HG02798 (cell line): ENCODE results near the gene TCF4.
A peak's percentile ranks its signal among the peaks of the same experiment; 100 is the strongest.

ENCODE experiments used
- ATAC-seq: cut with Tn5 transposase; IDR thresholded peaks from one replicate; pipeline ENCODE4 v1.9.1; 2021; ENCODE audit warnings: mild to moderate bottlenecking; ENCODE audit not compliant: unreplicated experiment, poor library complexity

The TCF4 gene

DNA sequence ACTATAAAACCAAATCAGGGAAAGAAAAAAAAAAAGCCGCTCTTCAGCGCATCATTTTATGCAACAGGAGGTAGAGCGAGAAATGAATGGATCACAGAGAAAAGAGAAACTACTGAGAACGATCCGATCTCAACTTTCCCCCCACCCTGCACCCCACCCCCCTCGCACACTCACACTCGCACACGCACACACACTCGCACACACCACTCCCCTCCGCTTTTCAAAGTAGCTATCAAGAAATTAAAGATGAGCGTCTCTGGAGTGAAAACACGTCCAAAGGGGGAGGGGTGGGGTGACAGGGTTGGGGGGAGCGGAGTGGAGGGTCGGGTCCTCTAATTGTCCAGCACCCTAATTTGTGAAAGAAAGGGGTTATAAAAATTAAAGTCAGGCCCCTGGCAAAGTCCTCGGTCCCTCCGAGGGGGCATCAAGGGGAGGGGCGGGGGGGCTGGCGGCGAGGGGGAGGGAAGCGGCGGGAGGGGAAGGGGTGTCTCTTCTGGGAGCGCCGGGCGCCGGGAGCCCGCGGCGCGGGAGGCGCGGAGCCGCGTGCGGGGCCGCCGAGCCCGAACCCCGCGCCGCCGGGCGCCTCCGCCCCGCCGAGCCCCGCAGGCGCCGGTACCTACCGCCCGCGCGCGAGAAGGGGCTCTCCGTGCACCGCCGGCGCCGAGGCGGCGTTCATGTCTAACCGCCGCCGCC, 428 bp downstream of the TCF4 start:
- peak; percentile 26 for ATAC-seq

DNA sequence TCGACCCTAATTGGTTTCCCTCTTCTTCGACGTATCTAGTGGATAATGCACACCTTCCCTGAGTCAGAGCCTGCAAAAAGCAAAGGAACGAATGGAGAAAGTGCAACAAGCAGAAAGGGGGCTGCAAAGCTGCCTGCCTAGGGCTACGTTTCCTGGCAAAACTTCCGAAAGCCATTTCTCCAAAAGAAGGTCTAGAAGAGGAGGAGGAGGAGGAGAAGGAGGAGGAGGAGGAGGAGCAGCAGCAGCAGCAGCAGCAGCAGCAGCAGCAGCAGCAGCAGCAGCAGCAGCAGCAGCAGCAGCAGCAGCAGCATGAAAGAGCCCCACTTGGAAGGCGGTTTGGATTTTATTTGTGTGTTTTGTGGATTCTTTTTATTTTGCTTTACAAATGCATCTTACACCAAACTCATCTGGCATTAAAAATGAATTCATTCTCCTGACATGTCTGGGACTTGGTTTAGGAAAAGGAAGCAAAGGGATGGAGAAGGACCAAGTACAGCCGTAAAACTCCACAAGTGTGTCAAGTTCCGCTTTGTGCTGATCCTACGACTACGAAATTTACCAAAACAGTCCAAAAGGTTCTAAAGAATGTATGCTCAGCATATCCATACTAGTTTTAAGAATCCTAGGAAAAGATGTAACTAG, 2.0 kb downstream of the TCF4 start:
- ATAC-seq: no peak

GRCh38 chr18:55585065-55585919, 2.7 kb downstream of the TCF4 start:
- ATAC-seq: no peak

GRCh38 chr18:55584201-55584600, 3.8 kb downstream of the TCF4 start:
- ATAC-seq: no peak

DNA sequence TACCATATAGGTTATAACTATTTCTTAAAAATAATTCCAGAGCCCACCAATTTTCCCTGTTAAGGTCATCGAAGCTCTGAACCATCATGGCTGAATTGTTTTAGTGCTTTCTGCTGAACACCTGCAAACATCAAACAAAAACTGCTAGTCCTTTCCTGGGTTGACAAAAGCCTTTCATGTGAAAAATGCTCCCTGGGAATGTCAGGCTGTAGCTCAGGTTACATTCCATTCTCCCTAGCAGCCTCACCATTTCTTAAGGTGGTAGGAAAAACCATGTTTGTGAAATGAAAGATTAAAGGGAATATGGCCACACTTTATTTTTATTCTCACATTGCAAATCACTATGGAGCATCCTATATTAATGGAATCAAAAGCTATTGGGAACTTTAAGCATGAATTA, 5.7 kb downstream of the TCF4 start:
- ATAC-seq: no peak

- ATAC-seq: no peak
These were observed 8.3 kb downstream of the TCF4 start for GRCh38 chr18:55579501-55580270.

GRCh38 chr18:55577812-55578539, 10.0 kb downstream of the TCF4 start:
- no peak for ATAC-seq

DNA sequence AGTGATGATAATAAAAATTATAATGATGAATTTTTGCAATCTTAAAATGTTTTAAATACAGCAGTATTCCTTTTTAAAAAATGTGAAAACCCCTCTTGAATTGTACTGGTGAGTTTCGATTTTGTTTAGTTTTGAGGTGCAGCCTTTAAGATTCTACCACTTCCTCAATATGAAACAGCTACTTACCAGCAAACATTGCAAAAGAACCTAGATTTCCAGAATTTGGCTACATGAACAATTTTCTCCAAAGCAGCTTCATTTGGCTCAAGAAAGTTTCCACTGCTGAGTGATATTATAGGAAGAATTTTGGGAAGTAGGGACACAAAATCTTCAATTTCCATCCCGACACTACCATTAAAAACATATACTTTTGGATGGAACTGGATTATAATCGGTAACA, 12.0 kb downstream of the TCF4 start:
- ATAC-seq: no peak

- ATAC-seq: no peak
These were observed 12.9 kb downstream of the TCF4 start for GRCh38 chr18:55575066-55575465.

- no peak for ATAC-seq
These were observed 14.6 kb downstream of the TCF4 start for GRCh38 chr18:55573386-55573785.

DNA sequence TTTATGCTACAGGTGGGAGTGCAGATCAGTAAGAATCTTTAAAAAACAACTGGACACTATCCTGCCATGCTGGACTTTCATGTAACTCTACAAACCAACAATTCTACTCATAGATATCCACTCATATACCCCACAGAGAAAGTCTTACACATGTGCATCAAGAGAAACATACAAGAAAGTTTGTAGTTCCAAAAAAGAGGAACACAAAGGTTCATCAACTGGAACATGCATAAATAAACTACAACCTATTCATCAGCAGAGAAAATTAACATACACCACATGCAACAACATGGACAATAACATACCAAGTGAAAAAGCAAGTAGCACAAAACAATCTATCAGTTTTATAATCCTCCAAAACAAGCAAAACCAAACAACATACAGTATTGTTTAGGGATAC, 17.0 kb downstream of the TCF4 start:
- ATAC-seq: no peak

- no peak for ATAC-seq
These were observed 21.5 kb downstream of the TCF4 start for GRCh38 chr18:55566456-55566935.

DNA sequence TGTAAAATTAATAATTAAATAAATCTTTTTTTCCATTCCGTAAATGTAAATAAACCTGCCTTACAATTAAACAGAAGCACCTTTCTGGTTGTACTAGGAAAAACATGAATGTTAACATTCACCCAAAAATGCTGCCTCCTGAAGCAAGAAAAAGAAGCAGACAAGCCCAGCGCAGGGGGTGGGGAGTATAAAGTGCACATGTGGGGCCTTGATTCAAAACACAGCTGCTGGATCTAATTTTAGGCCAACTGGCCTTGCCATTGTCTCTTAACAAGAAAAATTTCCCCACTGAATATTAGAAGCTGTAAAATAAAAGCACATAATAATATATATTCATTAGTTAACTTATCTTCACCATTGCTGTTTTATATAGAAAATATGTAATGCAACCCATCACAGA, 28.3 kb downstream of the TCF4 start:
- ATAC-seq: no peak

- no peak for ATAC-seq
These were observed 30.8 kb downstream of the TCF4 start for GRCh38 chr18:55557211-55557610.

DNA sequence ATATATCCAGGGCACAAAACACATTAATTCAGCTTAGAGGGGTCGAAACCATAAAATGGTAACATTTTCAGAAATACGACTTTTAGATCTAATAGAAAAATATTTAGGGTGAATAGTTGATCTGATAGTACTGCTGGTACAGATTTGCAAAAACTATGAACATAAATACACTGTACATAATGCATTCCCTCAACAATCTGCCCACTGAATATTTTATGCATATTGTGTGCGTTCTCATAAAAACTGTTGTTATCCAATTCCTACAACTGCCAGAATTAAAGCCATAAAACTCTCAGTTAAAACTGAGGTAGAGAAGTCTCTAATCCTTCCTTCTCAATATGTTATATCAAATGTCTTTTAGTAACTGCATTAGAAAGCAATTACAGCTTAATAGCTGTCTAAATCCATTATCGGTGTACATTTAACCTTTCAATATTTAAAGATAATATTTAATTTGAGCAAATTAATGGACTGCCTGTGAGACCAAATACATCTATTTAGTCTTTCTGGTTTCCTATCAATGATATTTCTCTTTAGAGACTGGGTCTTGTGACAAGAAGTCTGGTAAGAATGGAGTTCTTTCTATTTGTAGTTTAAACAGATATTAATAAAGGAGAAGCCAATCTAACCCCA, 32.5 kb downstream of the TCF4 start:
- no peak for ATAC-seq

GRCh38 chr18:55552526-55553189, 35.3 kb downstream of the TCF4 start:
- no peak for ATAC-seq

- ATAC-seq: no peak
These were observed 36.8 kb downstream of the TCF4 start for GRCh38 chr18:55551227-55551626.

GRCh38 chr18:55550471-55550870, 37.5 kb downstream of the TCF4 start:
- ATAC-seq: no peak
